ENCODE data around the gene DCC.

Gene DCC

DNA sequence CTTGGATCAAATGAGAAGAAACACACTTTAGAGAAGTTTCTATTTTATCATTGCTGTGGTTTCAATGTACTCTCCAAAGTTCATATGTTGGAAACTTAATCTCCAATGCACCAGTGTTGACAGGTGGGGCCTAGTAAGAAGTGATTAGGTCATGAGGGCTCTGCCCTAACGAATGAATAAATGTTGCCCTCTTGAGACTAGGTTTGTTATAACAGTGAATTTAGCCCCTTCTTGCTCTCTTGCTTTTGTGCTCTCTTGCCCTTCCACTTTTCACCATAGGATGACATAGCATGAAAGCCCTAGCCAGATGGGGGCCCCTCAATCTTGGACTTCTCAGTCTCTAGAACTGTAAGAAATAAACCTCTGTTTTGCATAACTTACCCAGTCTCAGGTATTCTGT, 664.8 kb downstream of the DCC start:
- in situ Hi-C loops (cut with MboI; ENCODE audit: low sequenced_read_pairs): no loop called here

DNA sequence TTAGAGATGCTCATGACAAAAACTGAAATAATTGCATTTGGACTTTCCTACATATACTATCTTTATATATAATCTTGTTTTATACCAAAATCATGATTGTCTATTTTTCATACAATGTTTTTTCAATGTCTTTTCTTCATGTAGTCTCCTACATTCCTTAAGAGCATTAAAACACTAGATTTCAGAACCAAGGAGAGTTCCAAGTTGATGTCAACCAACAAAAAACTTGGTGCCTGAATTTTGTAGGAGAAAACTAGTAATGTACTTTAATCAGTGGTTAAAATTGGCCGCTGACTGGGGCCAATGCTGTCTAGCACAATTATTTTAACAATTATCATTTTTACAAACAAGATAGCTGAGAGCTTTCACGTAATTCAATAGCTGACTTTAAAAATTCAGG, 678.8 kb downstream of the DCC start:
- in situ Hi-C loops (cut with MboI; ENCODE audit: low sequenced_read_pairs): no loop called here

DNA sequence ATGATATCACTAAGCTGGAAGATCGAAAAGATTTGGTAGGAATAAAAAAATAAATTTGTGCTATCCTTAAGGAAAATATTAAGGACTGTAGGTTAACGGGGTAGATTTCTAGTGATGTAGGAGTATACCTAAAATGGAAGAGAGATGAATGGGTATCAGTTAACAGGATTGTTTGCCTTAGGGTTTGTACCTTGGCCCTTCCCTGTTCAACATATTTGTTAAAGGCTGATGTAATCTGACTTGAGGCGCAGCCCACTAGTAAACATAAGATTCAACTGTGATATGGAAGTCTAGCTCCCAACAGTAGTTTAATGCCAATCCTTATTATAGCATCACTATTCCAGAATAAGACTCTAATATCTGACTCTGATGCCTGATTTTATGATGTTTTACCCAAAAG, 685.2 kb downstream of the DCC start:
- in situ Hi-C loops (cut with MboI; ENCODE audit: low sequenced_read_pairs): no loop called here

DNA sequence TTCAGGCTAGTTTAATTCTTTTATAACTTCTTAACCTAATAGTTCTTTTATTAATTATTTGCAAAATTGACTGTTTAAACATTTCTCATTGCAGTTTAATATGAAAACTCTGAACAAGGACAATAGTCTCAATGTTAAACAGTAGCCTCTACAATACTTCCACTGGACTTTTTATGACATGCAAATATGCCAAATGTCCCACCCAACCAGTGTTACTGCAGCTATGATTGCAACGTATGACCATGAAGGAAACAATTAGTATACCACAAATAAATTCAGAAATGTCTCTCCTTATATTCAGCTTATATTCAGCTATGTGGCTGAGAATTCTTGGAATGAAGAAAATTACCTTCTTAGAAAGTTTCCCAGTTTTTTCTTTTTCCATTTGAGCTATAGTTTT, 688.6 kb downstream of the DCC start:
- in situ Hi-C loops (cut with MboI; ENCODE audit: low sequenced_read_pairs): no loop called here

DNA sequence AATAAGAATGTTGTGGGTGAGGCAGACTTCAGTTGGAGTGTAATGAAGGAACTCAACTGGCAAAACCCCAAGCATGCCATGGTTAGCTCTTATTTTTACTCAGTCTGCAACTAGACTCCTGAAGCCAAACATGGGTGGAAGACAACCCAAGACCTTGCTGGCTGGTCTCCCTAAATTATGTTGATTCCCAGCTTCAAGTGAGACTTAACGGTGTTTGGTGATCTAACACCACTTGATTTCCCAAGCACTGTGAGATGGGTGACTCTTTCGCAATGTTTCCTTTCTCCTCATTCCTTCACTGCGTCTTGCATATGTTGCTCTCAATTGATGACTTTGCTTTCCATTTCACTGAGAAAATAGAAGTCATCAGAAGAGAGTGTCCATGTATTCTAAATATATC, 693.1 kb downstream of the DCC start:
- in situ Hi-C loops (cut with MboI; ENCODE audit: low sequenced_read_pairs): no loop called here

DNA sequence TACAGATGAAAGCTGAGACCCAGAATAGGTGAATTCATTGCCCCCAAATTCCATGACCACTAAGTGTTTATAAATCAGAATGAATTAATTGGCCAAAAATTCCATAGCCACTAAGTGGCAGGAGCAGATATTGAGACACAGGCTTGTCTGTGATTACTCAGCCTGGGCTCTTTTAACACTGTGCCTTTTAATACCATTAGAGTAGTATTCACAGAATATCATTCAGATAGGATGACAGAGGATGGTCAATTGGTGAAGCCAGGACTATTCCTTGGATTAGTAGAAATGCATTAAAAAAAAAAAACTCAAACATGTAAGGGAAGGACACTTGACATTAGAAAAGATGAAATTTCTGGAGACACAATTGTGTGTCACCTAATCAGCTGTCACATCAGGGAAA, 698.6 kb downstream of the DCC start:
- in situ Hi-C loops (cut with MboI; ENCODE audit: low sequenced_read_pairs): no loop called here

DNA sequence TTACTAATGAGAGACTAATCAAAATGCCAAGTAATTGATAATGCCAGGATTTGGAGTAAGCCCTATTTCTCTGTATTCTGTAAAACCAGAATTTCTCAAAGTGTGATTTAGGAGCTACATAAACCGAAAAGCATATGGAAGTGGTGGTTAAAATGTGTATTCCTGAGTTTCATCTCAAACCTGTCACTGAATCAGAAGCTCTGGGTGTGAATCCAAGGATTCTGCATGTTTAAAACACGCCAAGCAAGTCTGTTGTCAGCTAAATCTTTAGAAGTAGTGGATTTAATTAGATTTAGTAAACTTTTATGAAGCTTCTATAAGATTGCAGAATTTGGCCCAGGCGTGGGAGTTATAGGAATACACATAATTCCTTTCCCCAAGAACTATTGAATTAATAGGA, 700.3 kb downstream of the DCC start:
- in situ Hi-C loops (cut with MboI; ENCODE audit: low sequenced_read_pairs): no loop called here

DNA sequence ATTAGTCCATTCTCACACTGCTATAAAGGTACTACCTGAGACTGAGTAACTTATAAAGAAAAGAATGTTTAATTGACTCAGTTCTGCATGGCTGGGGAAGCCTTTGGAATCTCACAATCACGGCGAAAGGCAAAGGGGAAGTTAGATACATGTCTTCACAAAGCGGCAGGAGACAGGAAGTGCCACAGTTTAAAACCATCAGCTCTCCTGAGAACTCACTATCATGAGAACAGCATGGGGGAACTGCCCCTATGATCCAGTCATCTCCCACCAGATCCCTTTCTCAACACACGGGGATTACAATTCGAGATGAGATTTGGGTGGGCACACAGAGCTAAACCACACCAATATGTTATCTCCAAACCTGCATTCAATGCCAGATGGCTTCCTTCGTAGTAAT, 716.1 kb downstream of the DCC start:
- in situ Hi-C loops (cut with MboI; ENCODE audit: low sequenced_read_pairs): no loop called here

DNA sequence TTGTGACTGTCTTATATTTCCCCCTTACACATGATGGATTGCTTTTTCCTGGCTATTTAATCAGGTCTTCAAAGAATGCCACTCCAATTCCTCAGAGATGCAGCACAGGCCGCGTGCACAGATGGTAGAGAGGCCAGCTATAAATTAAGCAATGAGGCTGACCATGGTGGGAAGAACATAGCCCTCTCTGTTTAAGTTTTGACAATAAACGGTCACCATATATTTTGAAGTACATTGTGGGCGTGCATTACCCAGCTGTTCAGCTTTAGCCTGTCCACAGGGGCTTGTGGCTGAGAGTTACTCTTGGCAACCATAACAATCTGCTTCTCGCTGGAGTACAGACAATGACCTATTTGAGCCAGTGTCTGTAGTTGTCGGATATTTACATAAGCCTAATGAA, 730.8 kb downstream of the DCC start:
- in situ Hi-C loops (cut with MboI; ENCODE audit: low sequenced_read_pairs): no loop called here

DNA sequence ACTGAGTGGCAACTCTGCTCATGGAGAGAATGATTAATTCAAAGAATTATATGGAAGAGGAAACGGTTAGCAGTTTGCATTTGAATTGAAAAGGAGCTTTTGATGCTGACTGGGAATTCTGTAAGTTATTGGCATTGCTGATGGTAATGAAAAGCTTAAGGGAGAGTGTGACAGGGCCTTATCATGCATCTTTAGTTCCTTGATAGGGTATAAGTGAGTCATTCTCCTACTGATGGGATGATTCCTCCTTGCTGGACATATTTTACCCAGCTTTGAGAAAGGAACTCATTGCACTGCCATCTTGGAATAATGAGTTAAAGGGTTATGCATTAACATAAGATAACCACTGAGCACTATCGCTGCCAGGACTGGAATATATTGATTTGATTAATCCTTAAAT, 740.7 kb downstream of the DCC start:
- in situ Hi-C loops (cut with MboI; ENCODE audit: low sequenced_read_pairs): no loop called here

DNA sequence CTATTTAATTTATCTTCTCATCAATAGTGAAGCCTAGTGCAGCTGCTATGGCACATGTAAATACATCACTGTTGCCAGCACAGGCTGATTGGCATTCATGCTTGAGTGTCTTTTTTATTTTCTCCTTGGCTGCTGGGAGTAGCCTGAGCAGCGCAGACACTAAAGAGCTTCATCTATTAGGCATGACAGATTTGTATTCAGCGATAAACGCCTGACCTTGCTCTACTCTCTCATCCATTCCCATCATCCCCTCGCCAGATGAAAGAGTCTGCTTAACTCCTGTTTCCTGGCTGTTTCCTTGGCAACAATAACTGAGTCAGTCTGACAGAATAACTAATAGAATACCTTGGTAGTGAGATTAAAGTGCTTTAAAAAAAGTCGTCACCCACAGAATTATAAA, 753.6 kb downstream of the DCC start:
- in situ Hi-C loops (cut with MboI; ENCODE audit: low sequenced_read_pairs): no loop called here

DNA sequence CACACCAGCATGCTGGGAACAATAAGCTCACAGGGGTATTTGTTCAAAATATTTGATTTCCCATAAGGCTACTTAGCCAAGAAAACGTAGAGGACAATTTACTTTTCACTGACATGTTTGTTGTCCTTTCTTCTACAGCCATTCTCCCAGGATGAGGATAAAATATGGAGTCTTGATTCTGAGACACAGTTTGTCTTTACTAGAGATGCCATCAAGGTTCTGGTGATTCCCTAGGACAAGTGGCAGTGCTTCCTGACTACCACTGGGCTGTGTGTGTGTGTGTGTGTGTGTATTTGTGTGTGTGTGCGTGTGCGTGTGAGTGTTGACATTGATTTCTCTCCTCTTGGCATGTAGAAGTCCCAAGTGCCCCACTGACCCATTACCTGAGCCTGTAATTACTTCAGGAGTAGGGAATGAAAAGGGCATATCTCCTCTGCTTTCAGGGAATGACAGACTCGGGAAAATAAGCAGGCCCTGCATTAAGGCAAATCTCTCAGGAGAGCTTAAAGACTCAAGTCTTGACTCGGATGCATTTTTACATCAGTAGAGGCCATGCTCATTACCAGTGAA, 761.6 kb downstream of the DCC start:
- in situ Hi-C loops (cut with MboI; ENCODE audit: low sequenced_read_pairs): no loop called here

DNA sequence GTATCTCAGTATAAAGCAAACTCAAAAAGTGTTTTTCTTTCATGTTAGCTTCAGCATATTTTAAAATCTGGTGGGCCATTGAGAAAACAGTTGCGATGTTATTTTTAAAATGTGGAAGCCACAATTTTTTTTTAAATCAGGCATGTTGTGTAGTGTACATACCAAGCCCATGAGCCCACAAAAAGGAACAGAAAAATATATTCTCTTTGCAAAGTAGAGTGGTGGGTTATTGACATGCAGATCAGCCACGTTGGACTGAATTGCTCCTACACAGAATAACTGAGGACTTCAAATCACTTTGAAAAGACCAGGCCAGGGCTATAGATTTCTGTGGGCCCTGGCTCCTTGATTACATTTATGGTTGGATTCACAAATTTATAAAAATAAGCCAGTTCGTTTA, 774.4 kb downstream of the DCC start:
- in situ Hi-C loops (cut with MboI; ENCODE audit: low sequenced_read_pairs): no loop called here

DNA sequence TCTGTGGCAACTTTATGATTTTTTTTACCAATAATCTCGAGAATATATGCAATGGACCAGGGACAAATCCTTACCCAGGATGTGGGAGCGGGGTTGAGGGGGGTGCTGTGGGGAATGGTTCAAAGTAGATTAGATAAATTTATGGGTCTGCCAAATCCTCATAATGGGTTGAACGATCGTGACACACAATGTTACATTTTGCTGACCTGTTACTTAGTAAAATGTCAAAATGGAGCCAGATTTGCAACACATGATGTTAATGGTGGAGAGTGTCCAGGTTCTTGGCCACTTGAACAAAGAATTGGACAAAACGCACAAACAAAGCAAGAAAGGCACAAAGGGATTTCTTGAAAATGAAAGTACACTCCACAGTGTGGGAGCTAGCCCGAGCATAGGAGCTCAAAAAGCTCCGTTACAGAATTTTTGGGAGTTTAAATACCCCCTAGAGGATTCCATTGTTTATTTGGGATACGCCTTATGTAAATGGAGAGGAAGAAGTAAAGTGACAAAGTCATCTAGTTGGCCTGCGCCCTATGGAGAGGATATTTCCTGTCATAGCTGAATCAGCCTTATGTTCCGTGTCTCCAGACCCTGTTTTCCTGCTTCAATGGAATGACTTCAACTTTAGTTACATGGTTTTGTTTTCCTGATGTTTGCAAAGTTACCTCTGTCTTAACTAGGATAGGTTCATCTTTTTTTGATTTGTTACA, 776.0 kb downstream of the DCC start:
- in situ Hi-C loops (cut with MboI; ENCODE audit: low sequenced_read_pairs): no loop called here

DNA sequence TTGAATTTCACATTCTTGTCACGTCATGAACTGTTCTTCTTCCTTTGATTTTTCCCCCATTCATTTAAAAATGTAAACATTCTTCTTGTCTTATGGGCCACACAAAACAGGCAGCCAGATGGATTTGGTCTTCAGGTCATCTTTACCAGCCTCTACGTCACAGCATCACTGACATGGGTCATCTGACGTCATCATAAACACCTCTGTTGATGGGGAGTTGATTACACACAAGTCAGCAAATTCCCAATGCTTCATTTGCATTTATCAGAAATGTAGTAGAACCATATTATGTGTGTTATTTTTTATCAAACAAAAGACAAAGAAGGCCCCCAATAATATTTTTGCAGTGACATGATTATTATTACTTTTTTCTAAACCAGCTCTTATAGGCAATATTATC, 777.9 kb downstream of the DCC start:
- in situ Hi-C loops (cut with MboI; ENCODE audit: low sequenced_read_pairs): no loop called here

DNA sequence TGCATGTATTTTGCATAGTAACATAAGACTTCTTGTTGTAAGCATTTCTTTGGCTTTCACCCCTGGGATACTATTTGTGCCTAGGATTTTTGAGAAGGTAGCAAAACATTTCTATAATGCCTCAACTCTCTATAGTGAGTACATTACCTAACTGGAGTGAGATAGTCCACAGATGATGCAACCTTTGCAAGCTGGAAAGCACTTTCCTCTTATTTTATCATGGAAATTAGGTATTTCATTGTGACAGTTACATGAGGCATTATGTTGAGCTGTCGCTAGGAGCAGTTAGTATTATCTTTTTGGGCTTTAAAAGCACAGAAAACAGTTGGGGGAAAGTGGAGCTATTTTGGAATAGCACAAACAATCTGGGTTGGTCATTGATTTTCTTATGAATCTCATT, 786.2 kb downstream of the DCC start:
- in situ Hi-C loops (cut with MboI; ENCODE audit: low sequenced_read_pairs): no loop called here

DNA sequence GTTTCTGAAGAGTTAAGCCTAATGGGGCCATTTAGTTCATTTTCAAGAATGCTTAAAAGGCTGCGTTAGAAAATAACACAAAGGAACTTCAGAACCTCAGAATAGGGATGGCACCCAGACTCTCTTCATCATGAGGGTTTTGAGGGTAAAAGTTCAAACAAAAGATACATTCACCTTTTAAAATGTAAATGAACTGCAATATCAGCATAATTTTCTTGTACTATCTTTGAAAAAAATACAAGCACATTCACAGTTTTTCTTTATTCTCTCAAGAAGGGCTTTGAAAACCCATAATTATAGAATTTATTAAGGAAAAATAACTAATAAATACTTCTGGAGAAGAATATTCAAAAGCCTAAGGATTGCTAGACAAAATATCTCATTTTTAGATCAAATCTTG, 791.0 kb downstream of the DCC start:
- in situ Hi-C loops (cut with MboI; ENCODE audit: low sequenced_read_pairs): no loop called here

DNA sequence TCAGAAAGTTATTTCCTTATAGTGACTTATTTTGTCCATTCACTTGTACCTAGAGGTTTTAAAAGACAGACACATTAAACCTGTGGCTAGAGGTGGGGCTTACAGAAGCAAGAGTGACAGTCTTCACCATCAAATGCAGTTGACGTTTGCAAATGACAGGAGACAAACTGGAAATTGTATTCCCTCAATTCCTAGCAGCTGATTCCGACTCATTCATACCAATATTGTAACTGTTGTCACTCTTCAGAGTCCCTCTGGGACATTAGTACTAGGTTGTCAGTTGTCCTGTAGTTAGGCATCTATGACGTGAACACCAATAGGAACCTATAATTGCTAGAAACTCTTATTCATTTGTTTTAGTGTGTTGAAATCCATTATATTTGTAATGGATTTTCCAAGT, 794.7 kb downstream of the DCC start:
- in situ Hi-C loops (cut with MboI; ENCODE audit: low sequenced_read_pairs): no loop called here

DNA sequence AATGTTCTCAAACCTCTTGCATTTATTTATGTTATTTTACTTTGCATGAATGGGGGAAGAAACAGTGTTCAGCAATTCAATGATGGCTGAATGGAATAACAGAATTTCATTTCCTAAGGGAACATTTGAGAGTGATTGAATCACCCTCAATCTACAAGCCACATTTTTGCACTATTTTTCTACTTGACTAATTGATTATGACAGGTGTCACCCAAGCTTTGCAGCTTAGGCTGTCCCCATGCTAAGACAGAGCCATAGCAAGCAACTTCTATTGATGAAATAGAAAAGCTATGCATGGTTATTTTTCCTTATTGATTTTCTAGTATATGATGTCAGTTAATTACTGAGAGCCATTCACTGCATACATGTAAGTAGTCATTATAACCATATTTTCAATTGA, 795.7 kb downstream of the DCC start:
- in situ Hi-C loops (cut with MboI; ENCODE audit: low sequenced_read_pairs): no loop called here

DNA sequence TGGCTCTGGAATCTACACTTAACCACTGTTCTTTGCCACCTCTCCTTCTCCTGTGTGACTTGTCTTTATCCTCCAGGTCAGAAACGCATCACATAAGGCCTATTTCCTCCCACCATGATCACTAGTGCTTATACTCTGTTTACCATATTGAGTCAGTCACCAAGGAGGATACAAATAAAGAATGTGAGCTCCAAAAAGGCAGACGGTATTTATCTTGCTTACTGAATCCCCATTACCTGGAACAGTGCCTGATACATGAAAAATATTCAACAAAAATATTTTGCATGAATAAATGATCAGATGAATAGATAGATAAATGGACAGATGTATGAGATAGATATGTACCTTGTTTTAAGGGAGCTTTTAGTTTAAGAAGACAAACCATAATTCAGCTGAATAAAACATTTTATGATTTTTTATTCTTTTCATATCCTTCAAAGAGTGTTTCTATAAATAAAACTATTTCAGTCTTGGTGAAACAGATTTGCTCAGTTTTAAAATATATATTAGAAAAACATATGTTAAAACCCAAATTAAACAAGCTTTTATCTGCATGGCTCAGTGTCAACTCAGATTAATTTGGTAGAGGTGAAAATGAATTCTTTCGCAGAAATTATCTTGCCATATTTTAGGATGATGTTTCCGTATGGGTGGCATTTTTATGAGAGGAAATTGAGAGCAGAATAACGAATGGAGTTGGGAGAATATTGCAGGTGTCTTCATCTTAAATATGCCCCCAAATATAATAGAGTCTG, 799.9 kb downstream of the DCC start:
- in situ Hi-C loops (cut with MboI; ENCODE audit: low sequenced_read_pairs): no loop called here

DNA sequence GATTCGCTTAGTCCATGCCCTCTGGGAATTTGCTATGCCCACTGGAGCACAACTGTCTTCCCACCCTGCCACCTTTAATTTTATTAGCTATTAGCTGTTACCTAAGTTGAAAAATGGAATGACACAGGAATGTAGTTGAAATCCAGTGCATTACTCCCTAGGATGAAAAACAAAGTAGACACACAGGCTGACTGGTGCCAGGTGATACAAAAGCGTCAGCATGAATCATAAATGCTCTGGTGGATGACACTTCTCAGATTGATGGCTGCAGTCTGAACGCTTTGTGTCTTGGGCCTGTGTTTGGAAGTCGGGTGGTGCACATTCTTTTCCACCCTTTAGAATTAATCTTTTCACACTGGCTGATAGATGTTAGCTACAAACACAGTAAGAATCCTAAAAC, 802.0 kb downstream of the DCC start:
- in situ Hi-C loops (cut with MboI; ENCODE audit: low sequenced_read_pairs): no loop called here

DNA sequence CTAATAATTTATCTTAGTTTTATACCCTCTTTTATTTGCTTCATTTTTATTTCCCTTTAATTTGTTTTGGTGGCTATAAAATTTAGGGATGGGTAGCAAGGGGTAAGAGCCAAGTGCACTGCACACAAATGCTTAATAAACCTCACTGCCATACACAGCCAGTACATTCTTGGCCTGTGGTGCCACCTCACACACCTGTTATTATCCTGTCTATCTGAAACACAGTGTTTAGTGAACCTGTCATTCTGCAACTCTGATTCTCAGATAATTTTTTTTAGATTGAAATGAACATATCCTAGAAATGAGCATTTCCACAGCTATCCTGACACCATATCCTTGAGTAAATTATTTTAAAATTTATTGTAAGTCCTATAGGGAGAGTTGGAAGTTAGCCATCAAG, 807.5 kb downstream of the DCC start:
- in situ Hi-C loops (cut with MboI; ENCODE audit: low sequenced_read_pairs): no loop called here

DNA sequence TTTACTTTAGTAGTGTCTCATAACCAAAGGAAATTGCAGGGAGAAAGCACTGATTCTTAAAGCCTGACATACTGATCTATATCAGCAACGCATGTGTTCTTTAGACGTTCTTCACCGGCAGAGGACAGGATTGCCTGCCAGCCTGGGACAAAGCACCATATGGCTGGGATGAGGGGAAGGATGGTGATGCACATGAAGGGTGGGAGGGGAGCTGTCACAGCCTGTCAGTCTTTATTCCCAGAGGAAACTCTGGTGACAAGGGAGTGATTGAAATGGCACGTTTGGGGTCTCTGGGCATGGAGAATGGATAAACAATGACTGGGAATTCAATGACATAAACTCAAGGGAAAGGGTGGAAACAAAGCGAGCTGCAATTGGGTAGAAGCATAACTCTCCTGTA, 808.1 kb downstream of the DCC start:
- in situ Hi-C loops (cut with MboI; ENCODE audit: low sequenced_read_pairs): no loop called here
